H1 (cell line): ENCODE data around the gene LRRC2. TPM values are rescaled to one million over a fixed set of nuclear protein-coding genes. Genes with fewer than 3 reads are reported as not detected.

Experiments used
- CTCF ChIA-PET: fragments of 300-600 bp; sonication (Branson Sonifier 250); formaldehyde crosslinking; loops from one replicate; lab custom pipeline; 2021; ENCODE audit not compliant: partially characterized antibody; lab: Charles Lee
- POLR2A ChIA-PET: fragments of 300-600 bp; sonication (Branson Sonifier 250); formaldehyde crosslinking; loops from one replicate; lab custom pipeline; 2021; ENCODE audit warnings: inconsistent platforms; ENCODE audit not compliant: partially characterized antibody; lab: Charles Lee
- DNase-seq, 2 experiments: peaks; one replicate each; pipeline versions ENCODE4 v3.0.0 to v3.0.0-alpha.2; 2010 to 2022; ENCODE audit warnings: low spot score in 2 of 2, low read depth in 1 of 2, mixed read lengths in 1 of 2
- FAIRE-seq: peaks from 2 replicates; lab custom pipeline; 2011; peaks lifted over from hg19 to GRCh38; lab: Jason Lieb, UNC
- H2AFZ ChIP-seq: 2 replicates; pipeline ENCODE4 v1.8.1; 2012; ENCODE audit warnings: low read length, inconsistent platforms
- H2AK5ac ChIP-seq: 2 replicates; pipeline ENCODE4 v1.6.1; 2013; ENCODE audit warnings: low read depth, low read length
- H2BK120ac ChIP-seq: replicated peaks from 2 replicates; pipeline ENCODE3; 2013; ENCODE audit warnings: low read depth, low read length, inconsistent platforms
- H2BK12ac ChIP-seq: 2 replicates; pipeline ENCODE4 v1.6.1; 2013; ENCODE audit warnings: low read depth, low read length
- H2BK15ac ChIP-seq: 2 replicates; pipeline ENCODE4 v1.6.1; 2013; ENCODE audit warnings: low read length
- H2BK20ac ChIP-seq: 2 replicates; pipeline ENCODE4 v1.6.1; 2013; ENCODE audit warnings: low read length
- H2BK5ac ChIP-seq: 2 replicates; pipeline ENCODE4 v1.6.1; 2013; ENCODE audit warnings: low read depth, low read length
- H3K14ac ChIP-seq: 2 replicates; pipeline ENCODE4 v1.6.1; 2013; ENCODE audit warnings: inconsistent platforms; ENCODE audit not compliant: insufficient read length
- H3K18ac ChIP-seq: 2 replicates; pipeline ENCODE4 v1.6.1; 2013; ENCODE audit warnings: low read length; ENCODE audit errors: extremely low read depth
- H3K23ac ChIP-seq: 2 replicates; pipeline ENCODE4 v1.6.1; 2013; ENCODE audit warnings: inconsistent platforms; ENCODE audit not compliant: insufficient read length
- H3K23me2 ChIP-seq: 2 replicates; pipeline ENCODE4 v1.6.1; 2013; ENCODE audit warnings: low read depth, low read length
- H3K27ac ChIP-seq: 2 replicates; pipeline ENCODE4 v1.6.1; 2011; ENCODE audit warnings: low read depth, low read length, inconsistent platforms
- H3K27me3 ChIP-seq, 4 experiments: replicated peaks in 1 of 4; 1 replicate in 1 of 4; 2 replicates in 3 of 4; pipeline versions ENCODE4 v1.6.1 to v1.8.1; 2011 to 2013; ENCODE audit warnings: low read length in 3 of 4, mild to moderate bottlenecking in 3 of 4, inconsistent platforms in 2 of 4, mixed read lengths in 2 of 4, moderate library complexity in 1 of 4; ENCODE audit not compliant: control insufficient read depth in 3 of 4, insufficient read depth in 3 of 4; ENCODE audit errors: extremely low read depth in 1 of 4
- H3K36me3 ChIP-seq, 4 experiments: 2 replicates each; pipeline versions ENCODE4 v1.6.1 to v1.8.1; 2011 to 2013; ENCODE audit warnings: mild to moderate bottlenecking in 4 of 4, low read length in 3 of 4, moderate library complexity in 2 of 4, control low read depth in 1 of 4, inconsistent platforms in 1 of 4; ENCODE audit not compliant: insufficient read depth in 4 of 4, control insufficient read depth in 2 of 4
- H3K4ac ChIP-seq: replicated peaks from 2 replicates; pipeline ENCODE3; 2013; ENCODE audit warnings: low read length, low read depth, mixed read lengths, inconsistent platforms; ENCODE audit not compliant: insufficient read length
- H3K4me1 ChIP-seq, 4 experiments: replicated peaks in 1 of 4; 1 replicate in 1 of 4; 2 replicates in 3 of 4; pipeline versions ENCODE4 v1.6.1 to v1.8.1; 2011 to 2013; ENCODE audit warnings: low read length in 3 of 4, inconsistent platforms in 2 of 4, mixed read lengths in 1 of 4; ENCODE audit not compliant: insufficient read depth in 4 of 4, control insufficient read depth in 3 of 4
- H3K4me2 ChIP-seq, 2 experiments: 2 replicates each; pipeline versions ENCODE4 v1.6.1 to v1.8.1; 2011 to 2013; ENCODE audit warnings: low read depth in 2 of 2, low read length in 2 of 2, control low read depth in 1 of 2, inconsistent platforms in 1 of 2, mild to moderate bottlenecking in 1 of 2; ENCODE audit not compliant: insufficient read depth in 1 of 2
- H3K4me3 ChIP-seq, 4 experiments: fragments of 200-600, 300-600 bp in 1 of 4; sonication (generic), shearing (Covaris generic), sonication (Bioruptor Twin) in 1 of 4; 2 replicates each; pipeline versions ENCODE4 v1.5.1 to v1.8.1; 2011 to 2016; ENCODE audit warnings: low read length in 4 of 4, low read depth in 3 of 4, control low read depth in 2 of 4, inconsistent platforms in 2 of 4, mild to moderate bottlenecking in 2 of 4, mixed read lengths in 1 of 4, moderate library complexity in 1 of 4; ENCODE audit not compliant: insufficient read depth in 2 of 4; ENCODE audit errors: extremely low read depth in 1 of 4
- H3K56ac ChIP-seq: replicated peaks from 2 replicates; pipeline ENCODE3; 2013; ENCODE audit warnings: low read depth, mild to moderate bottlenecking, mixed read lengths, low read length, inconsistent platforms; ENCODE audit not compliant: insufficient read length
- H3K79me1 ChIP-seq: 2 replicates; pipeline ENCODE4 v1.6.1; 2013; ENCODE audit warnings: low read depth, low read length, control low read depth
- H3K79me2 ChIP-seq, 2 experiments: 2 replicates each; pipeline versions ENCODE4 v1.6.1 to v1.8.1; 2012 to 2013; ENCODE audit warnings: low read length in 2 of 2, mild to moderate bottlenecking in 2 of 2, inconsistent platforms in 1 of 2; ENCODE audit not compliant: insufficient read depth in 2 of 2, control insufficient read depth in 1 of 2
- H3K9ac ChIP-seq, 4 experiments: replicated peaks in 1 of 4; 1 replicate in 1 of 4; 2 replicates in 3 of 4; pipeline versions ENCODE4 v1.6.1 to v1.8.1; 2011 to 2013; ENCODE audit warnings: low read depth in 3 of 4, low read length in 3 of 4, control low read depth in 2 of 4, mild to moderate bottlenecking in 2 of 4, moderate library complexity in 2 of 4, inconsistent platforms in 1 of 4; ENCODE audit errors: extremely low read depth in 1 of 4
- H3K9me3 ChIP-seq, 2 experiments: 2 replicates each; pipeline versions ENCODE4 v1.6.1 to v1.8.1; 2012 to 2013; ENCODE audit warnings: mild to moderate bottlenecking in 2 of 2, moderate library complexity in 2 of 2, control low read depth in 1 of 2, inconsistent platforms in 1 of 2, low read depth in 1 of 2, low read length in 1 of 2, mixed read lengths in 1 of 2; ENCODE audit not compliant: insufficient read depth in 2 of 2
- H4K20me1 ChIP-seq, 2 experiments: replicated peaks in 1 of 2; 2 replicates each; pipeline versions ENCODE3 to v1.8.1; 2011 to 2013; ENCODE audit warnings: inconsistent platforms in 2 of 2, low read length in 2 of 2, mild to moderate bottlenecking in 1 of 2; ENCODE audit not compliant: insufficient read depth in 2 of 2, control insufficient read depth in 1 of 2
- H4K5ac ChIP-seq: 2 replicates; pipeline ENCODE4 v1.6.1; 2013; ENCODE audit warnings: low read length, low read depth, mixed read lengths, inconsistent platforms; ENCODE audit not compliant: insufficient read length
- H4K8ac ChIP-seq: 2 replicates; pipeline ENCODE4 v1.8.0; 2013; ENCODE audit warnings: mild to moderate bottlenecking, moderate library complexity, low read length, inconsistent platforms; ENCODE audit not compliant: insufficient read depth; ENCODE audit errors: extremely low read depth
- H4K91ac ChIP-seq: replicated peaks from 2 replicates; pipeline ENCODE3; 2013; ENCODE audit warnings: low read length, mixed read lengths, inconsistent platforms; ENCODE audit not compliant: insufficient read length
- NANOG ChIP-seq: IDR thresholded peaks from 2 replicates; pipeline ENCODE4 v1.6.1; 2011; ENCODE audit warnings: low read length, low read depth, mild to moderate bottlenecking, inconsistent platforms; ENCODE audit not compliant: insufficient read depth, poor library complexity, severe bottlenecking
- POU5F1 ChIP-seq: IDR thresholded peaks from 2 replicates; pipeline ENCODE4 v1.6.1; 2011; ENCODE audit warnings: low read depth, mild to moderate bottlenecking, low read length, moderate library complexity
- TBP ChIP-seq: IDR thresholded peaks from 2 replicates; pipeline ENCODE4 v1.6.1; 2011; ENCODE audit warnings: low read depth, low read length, improper control_type of control experiment
- TCF12 ChIP-seq: IDR thresholded peaks from 2 replicates; pipeline ENCODE4 v1.6.1; 2011; ENCODE audit warnings: low read depth, mild to moderate bottlenecking, low read length
- WGBS, 2 experiments: shearing (Covaris generic) in 1 of 2; methylation state at CpG; one replicate each; pipeline versions ENCODE4 v1.1.6 to v1.1.7; 2013 to 2015; ENCODE audit warnings: low lambda C conversion rate in 2 of 2, mixed read lengths in 2 of 2, inconsistent platforms in 1 of 2, low coverage in 1 of 2, missing lambda C conversion rate in 1 of 2; ENCODE audit not compliant: insufficient replicate concordance in 2 of 2, insufficient coverage in 1 of 2, insufficient read length in 1 of 2; ENCODE audit errors: extremely low coverage in 1 of 2, missing lambda C conversion rate in 1 of 2; 5-methylcytosine and 5-hydroxymethylcytosine counted together
- polyA plus RNA-seq, 7 experiments: library from polyadenylated mRNA; depleted of rRNA in 3 of 7; stranded (reverse) in 5 of 7; unstranded in 2 of 7; fragments of >200 nt in 5 of 7; fragments of 200-250 nt in 2 of 7; gene quantifications; 1 replicate in 5 of 7; 2 replicates in 1 of 7; 4 replicates in 1 of 7; pipeline versions ENCODE4 v1.2.1 to v1.2.3, GENCODE V29; 2011 to 2013; ENCODE audit warnings: missing spikeins in 2 of 7, mixed read lengths in 2 of 7
- total RNA-seq: library from RNA; stranded (reverse); fragmentation: NEBNext Ultra II Directional; extraction: Animal tissue kit (Norgen Biotek cat#: 25700); gene quantifications from 2 replicates; pipeline ENCODE4 v1.2.1, GENCODE V29; 2021
- TF ChIP-seq, protein P1 (sequence below): IDR thresholded peaks from 2 replicates; pipeline ENCODE4 v1.6.1; 2012; ENCODE audit warnings: inconsistent platforms

LRRC2 gene
- total and polyA plus RNA-seq, 2 of the 8 experiments (the other 6 are each of a cell fraction or from before 2014, with no cell fraction given), result 1.4 to 6.4 TPM

DNA sequence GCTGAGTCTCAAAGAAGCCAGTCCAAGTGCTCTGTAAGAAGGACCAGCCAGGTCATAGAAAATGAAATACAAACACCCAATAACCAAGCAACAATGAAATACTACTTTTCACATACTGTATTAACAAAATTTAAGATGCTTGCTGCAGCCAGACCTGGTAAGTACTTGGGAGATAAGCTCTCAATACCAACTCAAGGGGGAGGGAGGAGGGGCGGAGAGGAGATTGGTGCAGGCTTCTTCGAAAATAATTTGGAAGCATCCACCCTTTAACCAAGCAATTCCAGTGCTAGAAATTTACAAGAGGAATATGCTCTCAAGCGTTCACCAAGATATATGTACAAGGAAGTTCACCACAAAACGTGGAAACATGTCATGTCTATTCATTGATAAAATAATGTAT is 7.6 kb upstream of the LRRC2 start:
- Histone ChIP-seq H2BK5ac (peak overlapping the region; percentile 95; the same call in 1 of the 2 replicates), H3K27me3 (no peaks in the 10 kb centered on the region; a peak in 2 of 7 replicates), H4K5ac (peak overlapping the region; percentile 90), H3K27ac (peak overlapping the region; percentile 46; the same call in 1 of the 2 replicates), H3K23me2 (peaks cover 12% of the 10 kb centered on the region), H4K20me1 (no peaks in the 10 kb centered on the region), H4K8ac (no peak overlapping the region), H3K9ac (no peak overlapping the region; a peak in 1 of 7 replicates), H3K79me2 (peaks cover 0 to 12% of the 10 kb centered on the region in 2 experiments; a peak in 3 of 4 replicates), H2AFZ (no peak overlapping the region), H2AK5ac (peak overlapping the region; percentile 29; the same call in 1 of the 2 replicates), H3K36me3 (peaks cover 0 to 2% (median 0%) of the 10 kb centered on the region in 4 experiments; a peak in 1 of 8 replicates), H4K91ac (peak overlapping the region; percentile 97), H2BK120ac (peak overlapping the region; percentile 97), H3K4me1 (peaks cover 12 to 28% (median 17%) of the 10 kb centered on the region in 4 experiments; a peak in 6 of 7 replicates), H3K14ac (peak overlapping the region; percentile 19), H3K79me1 (no peaks in the 10 kb centered on the region), H3K4me3 (peak overlapping the region in 3 of 4 experiments; percentile 5 to 91 (median 20); a peak in 3 of 8 replicates), H3K4me2 (peak overlapping the region; percentile 85 to 86), H2BK20ac (peak overlapping the region; percentile 97; the same call in 1 of the 2 replicates), H3K56ac (peak overlapping the region; percentile 93), H3K23ac (no peak overlapping the region), H2BK12ac (peak overlapping the region; percentile 35; the same call in 1 of the 2 replicates), H3K9me3 (no peaks in the 10 kb centered on the region), H3K18ac (peak overlapping the region; percentile 87), H3K4ac (peak overlapping the region; percentile 78), H2BK15ac (no peak overlapping the region)
- FAIRE-seq, result no peak
- DNase-seq, result no peak
- CTCF ChIA-PET, result interaction anchor here (0.7 to 2.8 kb wide), 7 partner anchors 9 to 90 kb away, joined by 3 to 10 read pairs (median 4); partner anchors contain the start of gene LRRC2
- WGBS, 2 experiments, result 0% methylated on average over 4 of the region's 4 CpGs; no CpG with 5 or more reads in 1 of the 2 experiments
- TF ChIP-seq TCF12 (no peak), POU5F1 (no peak), TBP (no peak), NANOG (no peak)
- TF ChIP-seq, protein P1, sequence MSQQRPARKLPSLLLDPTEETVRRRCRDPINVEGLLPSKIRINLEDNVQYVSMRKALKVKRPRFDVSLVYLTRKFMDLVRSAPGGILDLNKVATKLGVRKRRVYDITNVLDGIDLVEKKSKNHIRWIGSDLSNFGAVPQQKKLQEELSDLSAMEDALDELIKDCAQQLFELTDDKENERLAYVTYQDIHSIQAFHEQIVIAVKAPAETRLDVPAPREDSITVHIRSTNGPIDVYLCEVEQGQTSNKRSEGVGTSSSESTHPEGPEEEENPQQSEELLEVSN, result no peak
- POLR2A ChIA-PET, result interaction anchor here (0.5 to 11.9 kb wide), 20 partner anchors 7 to 709 kb away, joined by 3 to 213 read pairs (median 4); partner anchors contain the start of genes KIF9, KLHL18, LRRC2 and LTF
